H1 (cell line): ENCODE data around the gene RAB11B.

Source experiments
- EGR1 ChIP-seq: IDR thresholded peaks from 2 replicates; pipeline ENCODE4 v1.6.1; 2011; ENCODE audit warnings: low read depth, low read length, borderline replicate concordance
- HDAC6 ChIP-seq: IDR thresholded peaks from one replicate; pipeline ENCODE4 v1.7.1; 2012; ENCODE audit warnings: low read depth, mild to moderate bottlenecking, inconsistent platforms, low read length, moderate library complexity
- POLR2AphosphoS5 ChIP-seq: IDR thresholded peaks from 2 replicates; pipeline ENCODE4 v1.6.1; 2011; ENCODE audit warnings: low read depth, low read length
- ZNF274 ChIP-seq: IDR thresholded peaks from 2 replicates; pipeline ENCODE4 v1.7.0; 2012; ENCODE audit warnings: low read length, borderline replicate concordance; ENCODE audit errors: extremely low read depth
- TF ChIP-seq, protein P1 (sequence below), 3 experiments: IDR thresholded peaks; 1 replicate in 2 of 3; 2 replicates in 1 of 3; pipeline versions ENCODE4 v1.5.1 to v1.6.1; 2011; ENCODE audit warnings: low read length in 3 of 3, mild to moderate bottlenecking in 3 of 3, inconsistent platforms in 2 of 3, low read depth in 1 of 3, moderate library complexity in 1 of 3; ENCODE audit not compliant: insufficient read depth in 1 of 3; ENCODE audit errors: control extremely low read depth in 1 of 3

DNA sequence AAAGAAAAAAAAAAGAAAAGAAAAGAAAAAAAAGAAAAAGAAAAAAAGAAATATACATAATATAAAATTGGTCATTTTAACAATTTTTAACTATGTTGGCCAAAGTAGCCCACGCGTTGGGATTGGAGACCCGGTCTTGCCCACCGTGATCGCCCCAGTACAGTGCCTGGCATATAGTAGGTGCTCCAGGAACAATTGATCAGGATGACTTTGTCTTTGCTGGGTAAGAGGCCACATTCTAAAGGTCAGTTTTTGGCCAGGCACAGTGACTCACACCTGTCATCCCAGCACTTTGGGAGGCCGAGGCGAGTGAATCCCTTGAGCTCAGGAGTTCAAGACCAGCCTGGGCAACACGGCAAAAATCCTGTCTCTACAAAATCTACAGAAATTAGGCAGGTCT is 30.0 kb upstream of the RAB11B start:
- TF ChIP-seq POLR2AphosphoS5, result no peak
- TF ChIP-seq, protein P1, sequence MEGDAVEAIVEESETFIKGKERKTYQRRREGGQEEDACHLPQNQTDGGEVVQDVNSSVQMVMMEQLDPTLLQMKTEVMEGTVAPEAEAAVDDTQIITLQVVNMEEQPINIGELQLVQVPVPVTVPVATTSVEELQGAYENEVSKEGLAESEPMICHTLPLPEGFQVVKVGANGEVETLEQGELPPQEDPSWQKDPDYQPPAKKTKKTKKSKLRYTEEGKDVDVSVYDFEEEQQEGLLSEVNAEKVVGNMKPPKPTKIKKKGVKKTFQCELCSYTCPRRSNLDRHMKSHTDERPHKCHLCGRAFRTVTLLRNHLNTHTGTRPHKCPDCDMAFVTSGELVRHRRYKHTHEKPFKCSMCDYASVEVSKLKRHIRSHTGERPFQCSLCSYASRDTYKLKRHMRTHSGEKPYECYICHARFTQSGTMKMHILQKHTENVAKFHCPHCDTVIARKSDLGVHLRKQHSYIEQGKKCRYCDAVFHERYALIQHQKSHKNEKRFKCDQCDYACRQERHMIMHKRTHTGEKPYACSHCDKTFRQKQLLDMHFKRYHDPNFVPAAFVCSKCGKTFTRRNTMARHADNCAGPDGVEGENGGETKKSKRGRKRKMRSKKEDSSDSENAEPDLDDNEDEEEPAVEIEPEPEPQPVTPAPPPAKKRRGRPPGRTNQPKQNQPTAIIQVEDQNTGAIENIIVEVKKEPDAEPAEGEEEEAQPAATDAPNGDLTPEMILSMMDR (IDR thresholded peaks at IDR 0.05; ENCODE audit: control extremely low read depth in 1 of 3, insufficient read depth in 1 of 3, low read depth in 1 of 3, low read length in 3 of 3), result no peak
- TF ChIP-seq HDAC6, result no peak
- TF ChIP-seq EGR1, result no peak
- TF ChIP-seq ZNF274, result no peak
